DMS79 (cell line): Measurements from ENCODE around the gene PDE2A.

Experiments
- DNase-seq: peaks from one replicate; lab custom pipeline; 2025; lab: John Stamatoyannopoulos, UW

The PDE2A gene

DNA sequence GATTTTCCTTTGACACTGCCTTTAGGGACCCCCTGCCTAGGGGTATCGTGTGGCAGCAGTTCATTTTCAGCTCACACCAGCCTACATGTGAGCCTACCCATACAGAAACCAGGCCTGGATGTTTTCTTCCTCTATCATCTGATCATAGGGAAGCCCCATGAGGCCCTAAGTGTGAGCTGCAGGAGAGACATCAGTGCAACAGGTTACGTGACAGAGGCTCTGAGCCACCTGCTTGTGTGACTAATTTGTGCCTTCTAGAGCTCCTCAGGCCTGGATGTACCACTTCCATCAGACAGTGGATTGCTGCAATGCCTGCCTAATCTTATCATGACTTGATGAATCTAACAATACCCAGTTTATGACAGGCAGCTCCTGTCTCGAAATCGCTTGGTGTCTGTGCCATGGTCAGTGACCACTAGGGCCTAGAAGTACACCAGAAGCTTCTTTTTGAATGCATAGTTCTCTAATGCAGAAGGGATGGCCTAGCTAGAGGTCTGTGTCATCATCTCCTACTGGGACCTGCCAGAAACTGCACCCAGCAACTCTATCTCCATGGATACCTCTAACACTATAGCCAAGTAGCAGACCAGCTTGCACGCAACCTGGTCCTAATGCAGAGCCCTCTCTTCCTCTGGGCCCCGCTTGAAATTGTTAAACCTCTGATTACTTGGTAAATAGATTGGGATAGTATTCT, 130.2 kb downstream of the PDE2A start:
- no peak for DNase-seq

DNA sequence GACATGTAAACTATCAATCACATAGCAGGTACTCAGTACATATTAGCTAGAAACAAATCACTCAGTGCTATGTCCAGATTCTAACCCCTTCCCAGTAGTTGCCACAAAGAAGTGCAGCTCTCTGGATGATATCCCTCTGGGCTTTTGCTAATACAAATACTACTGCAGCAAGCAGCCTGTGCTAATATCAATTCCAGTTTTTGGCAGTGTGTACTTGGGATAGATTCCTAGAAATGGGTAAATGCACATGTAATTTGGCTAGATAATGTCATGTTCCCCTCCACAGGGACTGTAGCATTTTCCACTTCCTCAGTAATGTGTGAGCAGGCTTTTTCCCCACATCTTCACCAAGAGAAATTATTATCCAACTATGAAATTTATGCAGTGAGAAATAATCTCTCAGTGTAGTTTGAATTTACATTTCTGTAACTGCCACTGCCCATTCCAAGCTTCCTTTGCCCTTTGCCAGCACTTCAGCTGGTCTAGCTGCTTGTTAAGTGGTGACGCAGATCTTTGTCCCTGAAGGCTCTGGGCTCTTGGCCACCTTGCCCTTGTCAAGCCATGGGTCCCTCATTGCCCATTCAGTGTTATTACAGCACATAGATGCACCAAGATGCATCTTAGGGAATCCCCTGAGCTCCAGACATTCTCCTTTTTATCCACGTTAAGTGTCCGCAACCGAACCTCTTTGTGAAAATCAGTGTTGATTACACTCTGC, 132.8 kb downstream of the PDE2A start:
- no peak for DNase-seq

DNA sequence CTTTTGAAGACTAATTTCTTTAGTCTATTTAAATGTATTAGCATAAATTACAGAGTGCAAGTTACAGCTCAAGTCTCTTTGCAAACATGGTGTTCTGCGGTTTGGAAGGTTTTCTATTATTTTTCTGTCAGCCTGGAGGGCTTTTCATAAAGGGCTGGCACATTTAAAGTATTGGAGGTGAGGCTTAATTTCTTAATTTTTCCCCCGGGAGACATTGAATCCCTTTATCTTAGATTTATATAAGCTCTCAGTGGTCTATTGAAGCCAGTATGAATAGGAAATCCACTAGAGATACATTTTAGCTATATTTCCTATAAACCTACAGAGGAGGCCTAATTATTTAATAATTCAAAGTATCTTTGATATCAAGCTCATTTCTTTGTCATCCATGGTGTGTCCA, 137.2 kb downstream of the PDE2A start:
- DNase-seq: no peak

DNA sequence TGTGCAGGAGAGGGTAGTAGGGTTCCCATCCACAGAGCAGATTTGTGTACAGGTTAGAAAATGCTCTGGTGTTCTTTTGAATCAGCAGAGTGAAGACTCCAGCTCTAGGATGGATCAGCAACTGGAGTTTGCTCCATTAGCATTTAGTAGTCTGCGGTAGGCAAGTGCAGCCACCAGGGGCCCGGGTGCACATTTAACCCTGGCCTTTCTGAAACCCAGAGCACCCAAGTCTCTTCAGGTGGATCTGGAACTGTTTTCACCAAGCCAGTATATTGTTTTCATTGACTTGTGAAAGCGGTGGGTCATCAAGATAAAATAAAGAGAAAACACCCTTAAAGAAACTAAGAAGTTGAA, 139.1 kb downstream of the PDE2A start:
- no peak for DNase-seq

DNA sequence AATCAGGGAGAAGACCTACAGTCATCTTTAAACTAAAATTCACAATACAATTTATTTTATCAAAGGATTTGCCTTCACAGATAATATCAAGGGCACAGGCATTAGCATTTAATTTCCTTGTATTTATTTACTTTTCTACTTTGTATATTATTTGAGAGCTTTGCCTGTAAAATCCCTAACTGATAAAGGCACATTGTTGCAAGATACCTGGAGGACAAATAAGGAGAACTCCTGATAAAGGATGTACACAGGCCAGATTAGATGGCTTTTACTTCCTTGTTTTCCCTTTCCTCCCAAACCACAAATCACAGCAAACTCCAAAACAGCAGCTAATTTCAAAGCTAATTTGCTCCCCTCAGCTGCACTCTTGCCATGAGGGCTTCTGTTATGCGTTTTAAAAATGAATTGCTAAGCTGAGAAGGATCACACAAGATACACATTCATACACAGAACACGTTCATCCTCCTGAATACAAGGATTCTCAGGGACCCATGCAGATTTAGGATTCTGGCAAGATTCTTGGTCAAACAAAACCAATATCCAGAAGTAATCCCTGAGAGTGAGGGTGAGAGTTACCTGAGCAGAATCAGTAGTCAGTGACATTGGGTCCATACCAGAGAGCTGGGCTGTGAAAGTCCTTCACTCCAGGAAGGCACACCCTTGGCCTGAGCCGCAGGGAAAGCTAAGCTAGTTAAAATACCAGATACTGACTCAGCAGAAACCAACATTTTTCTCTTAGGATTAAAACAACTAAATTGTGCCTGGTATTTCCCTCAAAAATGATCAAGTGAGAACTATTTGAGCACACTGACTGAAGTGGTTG, 139.6 kb downstream of the PDE2A start:
- no peak for DNase-seq

DNA sequence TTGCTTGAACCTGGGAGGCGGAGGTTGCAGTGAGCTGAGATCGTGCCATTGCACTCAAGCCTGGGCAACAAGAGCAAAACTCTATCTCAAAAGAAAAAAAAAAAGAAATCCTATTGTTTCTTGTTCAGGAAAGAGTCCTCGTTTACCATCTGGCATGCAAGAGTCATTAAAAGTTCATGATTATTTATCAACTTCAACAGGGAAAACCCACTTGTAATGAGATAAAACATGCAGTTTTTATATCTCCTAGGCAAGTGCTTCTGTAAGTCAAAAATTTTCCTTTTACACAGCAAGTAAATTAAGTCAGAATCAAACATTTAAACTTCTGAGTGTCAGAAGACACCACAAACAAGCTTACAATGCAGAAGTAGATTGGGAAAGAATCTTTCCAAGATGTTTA, 145.2 kb downstream of the PDE2A start:
- no peak for DNase-seq

DNA sequence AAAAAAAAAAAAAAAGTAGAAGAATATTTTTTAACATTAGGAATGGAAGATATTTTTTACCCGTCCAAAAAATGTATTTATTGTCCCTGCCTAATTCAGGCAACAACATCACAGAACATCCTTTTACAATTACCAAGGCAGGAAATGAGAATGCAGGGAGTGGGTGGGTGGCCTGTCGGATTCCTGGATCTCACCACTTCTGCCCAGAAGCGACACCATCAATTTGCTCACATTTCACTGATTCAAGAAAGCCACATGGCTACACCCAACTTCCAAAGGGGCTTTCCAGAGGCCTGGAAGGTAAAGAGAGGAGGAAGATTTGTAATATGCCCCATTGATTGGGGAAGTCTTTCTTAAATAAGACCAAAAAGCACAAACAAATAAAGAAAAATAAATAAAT, 146.1 kb downstream of the PDE2A start:
- DNase-seq: no peak
